HUES64 (cell line): ENCODE measurements around the gene TM4SF20.

Experiments
- H3K27ac ChIP-seq: 2 replicates; pipeline ENCODE4 v1.7.0; 2013; ENCODE audit warnings: low read depth, low read length, inconsistent platforms
- H3K27me3 ChIP-seq: 2 replicates; pipeline ENCODE4 v1.6.1; 2013; ENCODE audit warnings: mild to moderate bottlenecking, low read length; ENCODE audit not compliant: insufficient read depth
- H3K36me3 ChIP-seq: 2 replicates; pipeline ENCODE4 v1.6.1; 2013; ENCODE audit warnings: mild to moderate bottlenecking, low read length; ENCODE audit not compliant: insufficient read depth
- H3K4me1 ChIP-seq: 2 replicates; pipeline ENCODE4 v1.6.1; 2013; ENCODE audit warnings: mild to moderate bottlenecking, low read length, moderate library complexity; ENCODE audit not compliant: insufficient read depth
- H3K4me3 ChIP-seq: 2 replicates; pipeline ENCODE4 v1.5.1; 2013; ENCODE audit warnings: mild to moderate bottlenecking, low read length, moderate library complexity
- H3K9ac ChIP-seq: 2 replicates; pipeline ENCODE4 v1.6.1; 2013; ENCODE audit warnings: mild to moderate bottlenecking, low read depth, low read length
- H3K9me3 ChIP-seq: 2 replicates; pipeline ENCODE4 v1.6.1; 2013; ENCODE audit warnings: low read depth, low read length; ENCODE audit not compliant: insufficient read depth
- WGBS: fragments of 150-250, 120-280 bp; methylation state at CpG from one replicate; pipeline ENCODE4 v1.1.7; 2013; ENCODE audit warnings: missing lambda C conversion rate; 5-methylcytosine and 5-hydroxymethylcytosine counted together

Gene TM4SF20

DNA sequence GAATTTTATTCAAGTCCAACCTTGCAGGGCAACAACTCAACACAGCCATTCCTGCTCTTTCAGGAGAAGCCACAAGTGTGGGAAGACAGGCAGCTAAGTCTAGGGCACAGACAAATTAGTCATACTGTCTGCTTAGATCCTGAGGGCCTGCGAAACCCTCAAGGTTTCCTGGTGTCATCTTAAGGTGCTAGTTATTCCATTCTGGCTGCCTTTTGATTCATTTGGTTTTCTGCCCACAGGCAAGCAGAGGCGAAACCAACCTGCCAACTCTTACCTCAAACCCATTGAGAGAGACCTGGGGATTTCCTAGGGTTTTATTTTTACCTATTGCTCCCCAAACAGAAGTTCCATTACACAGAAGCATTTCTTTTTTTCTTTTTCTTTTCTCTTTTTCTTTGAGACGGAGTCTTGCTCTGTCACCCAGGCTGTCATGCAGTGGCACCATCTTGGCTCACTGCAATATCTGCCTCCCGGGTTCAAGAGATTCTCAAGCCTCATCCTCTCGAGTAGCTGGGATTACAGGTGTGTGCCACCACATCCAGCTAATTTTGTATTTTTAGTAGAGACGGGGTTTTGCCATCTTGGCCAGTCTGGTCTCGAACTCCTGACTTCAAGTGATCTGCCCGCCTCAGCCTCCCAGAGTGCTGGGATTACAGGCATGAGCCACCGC is 32.3 kb upstream of the TM4SF20 start:
- no peak overlapping the region for H3K27ac ChIP-seq
- H3K9me3 ChIP-seq: no peaks in the 10 kb centered on the region
- H3K9ac ChIP-seq: no peak overlapping the region
- H3K4me1 ChIP-seq: no peaks in the 10 kb centered on the region
- no peak overlapping the region for H3K4me3 ChIP-seq
- H3K27me3 ChIP-seq: no peaks in the 10 kb centered on the region
- 95% methylated on average over 9 of the region's 9 CpGs for WGBS
- no peaks in the 10 kb centered on the region for H3K36me3 ChIP-seq

DNA sequence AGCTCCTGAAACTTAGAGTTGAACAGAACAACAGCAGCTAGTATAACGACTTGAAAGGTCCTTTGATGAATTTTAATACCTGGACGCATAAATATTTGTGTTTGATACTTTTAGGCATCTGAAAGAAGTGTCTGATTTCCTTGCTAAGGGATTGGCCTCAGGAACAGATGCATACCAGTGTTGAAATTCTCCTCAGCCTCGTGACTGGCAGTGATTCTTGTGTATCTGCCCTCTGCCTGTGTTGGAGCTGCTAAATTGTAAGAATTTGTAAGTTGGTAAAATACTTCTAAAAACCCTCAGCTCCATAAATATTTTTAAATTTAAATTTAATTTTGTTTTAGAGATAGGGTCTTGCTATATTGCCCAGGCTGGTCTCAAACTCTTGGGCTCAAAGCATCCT is 31.1 kb upstream of the TM4SF20 start:
- Histone ChIP-seq H3K4me3 (no peak overlapping the region), H3K4me1 (no peaks in the 10 kb centered on the region), H3K9ac (no peak overlapping the region), H3K9me3 (no peaks in the 10 kb centered on the region), H3K36me3 (no peaks in the 10 kb centered on the region), H3K27me3 (no peaks in the 10 kb centered on the region), H3K27ac (no peak overlapping the region)
- WGBS: 84% methylated on average over 3 of the region's 3 CpGs

DNA sequence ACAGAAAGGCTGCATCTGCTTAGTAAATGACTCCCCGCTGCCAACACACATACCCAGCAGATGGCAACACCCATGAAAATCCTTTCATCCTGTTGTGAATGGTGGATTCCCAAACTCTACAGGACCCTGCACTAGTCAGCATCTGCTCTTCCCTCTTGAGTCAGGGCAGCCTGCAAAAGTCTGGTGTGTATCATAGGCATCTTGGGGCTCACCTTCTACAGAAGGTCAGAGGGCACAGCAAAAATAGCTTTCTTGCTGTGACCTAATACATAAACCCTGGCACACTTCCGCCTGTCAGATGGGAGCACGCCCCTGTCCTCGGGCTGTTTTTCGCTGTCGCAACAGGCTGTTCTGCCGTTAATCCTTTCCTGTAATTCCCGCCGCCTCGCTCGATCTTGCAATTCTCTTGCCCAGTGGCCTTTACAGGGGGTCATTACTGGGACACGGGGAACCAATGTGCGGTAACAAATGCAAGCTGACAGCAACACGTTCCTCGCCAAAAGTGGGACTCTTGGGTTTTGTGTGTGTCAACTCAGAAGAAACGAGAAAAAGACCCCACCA is 28.6 kb upstream of the TM4SF20 start:
- H3K27me3 ChIP-seq: no peaks in the 10 kb centered on the region
- H3K4me1 ChIP-seq: no peaks in the 10 kb centered on the region
- no peak overlapping the region for H3K9ac ChIP-seq
- no peak overlapping the region for H3K27ac ChIP-seq
- H3K36me3 ChIP-seq: no peaks in the 10 kb centered on the region
- WGBS: 91% methylated on average over 16 of the region's 16 CpGs
- H3K4me3 ChIP-seq: no peak overlapping the region
- H3K9me3 ChIP-seq: no peaks in the 10 kb centered on the region

DNA sequence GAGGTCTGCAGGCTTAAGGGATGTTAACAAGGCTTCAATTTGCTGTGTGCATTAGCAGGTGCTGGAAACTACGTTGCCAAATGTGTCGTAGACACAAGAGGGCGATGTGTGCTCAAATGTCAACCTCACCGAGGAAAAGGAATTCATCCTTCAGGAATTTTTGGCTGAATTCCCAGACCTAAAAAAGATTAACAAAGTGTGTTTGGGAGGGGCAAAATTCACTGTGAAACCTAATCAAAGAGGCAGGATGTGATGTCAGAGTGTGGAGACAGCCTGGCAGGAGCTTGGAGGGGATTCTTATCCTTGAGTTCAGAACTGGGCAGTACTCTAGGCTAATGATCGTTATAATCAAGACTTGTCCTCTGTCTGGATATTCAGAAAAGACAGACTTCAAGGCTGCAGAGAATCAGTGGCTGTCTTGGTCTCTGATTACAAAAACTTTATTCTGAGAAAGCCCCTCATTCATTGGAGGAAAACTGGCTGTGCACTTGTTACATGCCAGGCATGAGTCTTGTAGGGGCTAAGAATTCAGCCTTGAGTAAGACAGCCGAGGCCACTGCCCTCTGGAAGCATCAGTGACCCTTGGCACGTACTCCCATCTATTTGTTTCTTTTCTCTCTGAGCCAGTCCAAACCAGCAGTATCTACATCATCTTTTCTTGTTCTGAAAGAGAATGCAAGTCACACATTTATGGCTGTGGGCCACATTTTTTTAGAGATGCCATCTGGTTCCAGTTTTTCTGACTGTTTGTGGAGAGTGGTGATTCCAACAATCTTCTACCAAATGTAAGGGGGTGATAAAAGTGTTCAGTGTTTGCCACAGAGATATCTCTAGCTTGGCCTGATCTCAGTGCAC is 27.3 kb upstream of the TM4SF20 start:
- no peak overlapping the region for H3K27ac ChIP-seq
- H3K27me3 ChIP-seq: no peaks in the 10 kb centered on the region
- H3K4me3 ChIP-seq: no peak overlapping the region
- H3K9ac ChIP-seq: no peak overlapping the region
- no peaks in the 10 kb centered on the region for H3K9me3 ChIP-seq
- WGBS: 40% methylated on average over 7 of the region's 7 CpGs
- no peaks in the 10 kb centered on the region for H3K36me3 ChIP-seq
- no peaks in the 10 kb centered on the region for H3K4me1 ChIP-seq

DNA sequence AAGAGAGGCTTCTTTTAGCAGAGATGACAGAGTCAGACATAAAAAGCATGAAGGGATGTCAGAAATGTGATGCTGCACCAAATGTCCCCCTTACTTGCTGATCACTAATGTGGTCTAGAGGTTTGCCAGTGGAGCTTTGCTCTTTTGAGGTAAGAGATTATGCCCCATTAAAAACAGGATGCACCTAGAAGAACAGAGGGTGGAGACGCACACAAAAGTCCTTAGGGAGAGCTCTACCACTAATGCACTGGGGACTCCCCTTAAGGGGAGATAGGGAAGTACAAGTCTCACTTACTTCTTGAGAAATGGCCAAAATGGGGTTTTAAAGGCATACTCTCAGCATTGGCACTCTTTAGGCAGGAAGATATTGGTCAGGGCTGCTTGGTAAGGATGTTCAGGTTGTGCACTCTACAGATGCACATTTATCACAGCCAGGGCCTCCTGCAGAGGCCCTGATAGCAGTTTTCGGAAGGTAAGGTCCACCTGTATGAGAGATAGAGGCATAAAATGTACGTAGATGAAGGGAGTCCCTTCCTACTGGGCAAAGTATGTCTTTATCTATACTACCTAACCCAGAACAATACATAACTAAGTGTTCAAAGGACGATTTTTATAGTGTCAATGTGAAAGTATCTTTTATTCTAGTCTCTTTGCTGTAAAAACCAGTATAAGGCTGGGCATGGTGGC is 25.6 kb upstream of the TM4SF20 start:
- Histone ChIP-seq H3K36me3 (no peaks in the 10 kb centered on the region), H3K27me3 (no peaks in the 10 kb centered on the region), H3K4me3 (no peak overlapping the region), H3K4me1 (no peaks in the 10 kb centered on the region), H3K9ac (no peak overlapping the region), H3K27ac (no peak overlapping the region), H3K9me3 (no peaks in the 10 kb centered on the region)
- WGBS: 98% methylated on average over 3 of the region's 4 CpGs

DNA sequence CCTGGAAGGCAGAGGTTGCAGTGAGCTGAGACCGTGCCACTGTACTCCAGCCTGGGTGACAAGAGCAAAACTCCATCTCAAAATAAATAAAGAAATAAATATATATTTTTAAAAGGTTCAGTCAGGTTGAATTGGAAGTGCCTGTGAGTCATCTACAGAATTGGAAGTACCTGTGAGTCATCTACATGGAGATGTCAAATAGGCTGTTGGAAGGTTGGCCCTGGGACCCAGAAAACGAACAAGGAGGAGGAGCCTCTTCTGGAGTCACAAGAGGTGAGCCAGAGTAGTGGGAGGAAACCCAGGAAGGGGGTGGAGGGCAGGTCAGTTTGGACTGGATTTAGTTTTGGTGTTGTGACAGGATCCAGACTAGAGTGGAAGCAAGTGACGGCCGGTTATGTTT is 23.9 kb upstream of the TM4SF20 start:
- H3K4me1 ChIP-seq: no peaks in the 10 kb centered on the region
- H3K9me3 ChIP-seq: no peaks in the 10 kb centered on the region
- H3K36me3 ChIP-seq: no peaks in the 10 kb centered on the region
- H3K27me3 ChIP-seq: no peaks in the 10 kb centered on the region
- no peak overlapping the region for H3K9ac ChIP-seq
- no peak overlapping the region for H3K27ac ChIP-seq
- 71% methylated on average over 4 of the region's 4 CpGs for WGBS
- H3K4me3 ChIP-seq: no peak overlapping the region

DNA sequence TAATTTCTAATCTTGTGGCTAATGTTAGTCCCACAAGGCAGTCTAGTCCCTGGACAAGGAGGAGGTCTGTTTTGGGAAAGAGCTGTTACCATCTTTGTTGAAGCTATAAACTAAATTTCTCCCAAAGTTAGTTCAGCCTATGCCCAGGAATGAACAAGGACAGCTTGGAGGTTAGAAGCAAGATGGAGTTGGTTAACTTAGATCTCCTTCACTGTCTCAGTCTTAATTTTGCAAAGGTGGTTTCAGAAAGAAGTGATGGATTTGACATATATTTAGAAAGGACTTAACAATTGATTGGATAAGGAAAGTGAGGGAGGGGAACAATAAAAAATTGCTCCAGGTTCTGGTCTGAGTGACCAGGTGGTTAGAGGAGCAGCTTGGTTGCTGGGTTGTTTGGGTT is 23.2 kb upstream of the TM4SF20 start:
- Histone ChIP-seq H3K36me3 (no peaks in the 10 kb centered on the region), H3K4me3 (no peak overlapping the region), H3K27ac (no peak overlapping the region), H3K9me3 (no peaks in the 10 kb centered on the region), H3K4me1 (no peaks in the 10 kb centered on the region), H3K27me3 (no peaks in the 10 kb centered on the region), H3K9ac (no peak overlapping the region)

DNA sequence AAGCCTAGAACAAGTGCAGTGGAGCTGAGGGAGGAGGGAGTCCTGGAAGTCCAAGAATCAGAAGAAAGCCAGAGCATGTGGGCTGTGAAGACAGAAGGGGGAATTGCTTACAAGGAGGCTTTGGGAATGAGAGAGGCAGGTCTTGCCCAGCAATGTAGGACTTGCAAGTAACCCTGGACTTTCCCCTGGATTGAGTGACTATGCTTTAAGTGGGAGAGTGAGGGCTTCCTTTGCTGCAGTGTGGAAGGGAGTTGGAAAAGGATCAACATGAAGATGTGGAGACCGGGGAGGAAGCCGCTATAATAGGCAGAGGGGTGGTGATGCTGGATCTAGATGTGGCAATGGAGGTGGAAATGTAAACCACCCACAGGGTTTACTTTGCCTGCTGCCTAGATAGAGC is 22.4 kb upstream of the TM4SF20 start:
- no peak overlapping the region for H3K27ac ChIP-seq
- H3K36me3 ChIP-seq: no peaks in the 10 kb centered on the region
- WGBS: 95% methylated on average over 2 of the region's 2 CpGs
- no peaks in the 10 kb centered on the region for H3K4me1 ChIP-seq
- H3K27me3 ChIP-seq: no peaks in the 10 kb centered on the region
- no peak overlapping the region for H3K9ac ChIP-seq
- no peaks in the 10 kb centered on the region for H3K9me3 ChIP-seq
- H3K4me3 ChIP-seq: no peak overlapping the region

DNA sequence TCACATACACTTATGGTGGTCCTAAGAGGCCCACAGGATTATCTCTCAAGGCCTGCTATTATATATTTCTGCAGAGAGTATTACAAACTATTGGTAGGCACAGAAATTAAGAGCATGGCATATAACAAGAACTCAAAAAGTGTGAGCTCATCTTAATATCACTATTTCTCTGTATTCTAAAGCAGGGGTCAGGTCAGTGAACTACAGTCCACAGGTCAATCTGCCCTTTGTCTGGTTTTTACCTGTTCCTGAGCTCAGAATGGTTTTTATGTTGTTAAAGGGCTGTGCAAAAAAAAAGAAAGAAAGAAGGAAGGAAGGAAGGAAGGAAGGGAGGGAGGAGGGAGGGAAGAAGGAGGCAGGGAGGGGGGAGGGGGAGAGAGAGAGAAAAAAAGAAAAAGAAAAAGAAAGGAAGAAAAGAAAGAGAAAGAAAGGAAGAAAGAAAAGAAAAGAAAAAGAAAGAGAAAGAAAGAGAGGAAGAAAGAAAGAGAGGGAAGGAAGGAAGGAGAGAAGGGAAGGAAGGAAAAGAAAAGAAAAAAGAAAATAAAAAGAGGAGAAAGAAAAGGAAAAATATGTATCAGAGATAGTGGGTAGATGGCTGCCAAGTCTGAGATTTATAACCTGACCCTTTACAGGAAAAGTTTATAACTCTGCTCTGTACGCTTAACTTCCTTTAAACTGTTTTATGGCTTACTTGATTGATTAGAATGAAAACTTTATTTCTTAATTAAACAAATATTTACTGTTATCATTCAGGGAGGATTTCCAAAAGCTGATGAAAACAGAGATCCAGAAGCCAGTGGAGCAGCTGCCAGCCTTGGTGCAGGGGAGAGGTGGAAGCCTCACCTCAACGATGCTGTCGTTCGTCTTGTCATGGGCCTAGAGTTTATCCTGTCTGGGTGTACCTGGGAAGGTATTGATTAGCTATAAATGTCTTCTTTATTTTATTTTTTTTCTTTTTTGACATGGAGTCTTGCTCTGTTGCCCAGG is 19.9 kb upstream of the TM4SF20 start:
- Histone ChIP-seq H3K27ac (no peak overlapping the region), H3K9ac (no peak overlapping the region), H3K36me3 (no peaks in the 10 kb centered on the region), H3K27me3 (no peaks in the 10 kb centered on the region), H3K4me3 (no peak overlapping the region), H3K9me3 (no peaks in the 10 kb centered on the region), H3K4me1 (peaks cover 3% of the 10 kb centered on the region; the same call in 1 of the 2 replicates)
- WGBS: 59% methylated on average over 3 of the region's 4 CpGs

DNA sequence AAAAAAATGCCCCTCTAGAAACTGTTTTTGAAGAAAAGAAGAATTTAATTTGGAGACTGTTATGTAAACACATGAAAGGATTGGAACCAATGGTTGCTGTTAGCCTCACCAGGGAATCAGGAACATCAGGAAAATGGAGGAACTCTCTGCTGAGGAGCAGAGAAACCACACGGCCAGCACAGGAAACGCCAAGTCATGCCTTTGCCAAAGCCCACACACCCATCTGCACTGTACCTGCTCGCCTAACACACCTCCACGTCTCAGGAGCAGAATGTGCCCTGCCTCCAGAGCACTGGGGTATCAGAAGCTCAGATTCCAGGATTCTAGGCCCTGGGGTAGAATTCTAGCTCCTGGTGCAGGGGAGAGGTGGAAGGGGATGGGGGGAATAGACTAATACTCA is 18.5 kb upstream of the TM4SF20 start:
- Histone ChIP-seq H3K4me1 (peaks cover 8% of the 10 kb centered on the region; the same call in 1 of the 2 replicates), H3K36me3 (no peaks in the 10 kb centered on the region), H3K27ac (no peak overlapping the region), H3K9me3 (no peaks in the 10 kb centered on the region), H3K27me3 (no peaks in the 10 kb centered on the region), H3K4me3 (no peak overlapping the region), H3K9ac (no peak overlapping the region)
- WGBS: 88% methylated on average over 4 of the region's 4 CpGs
